GM21737 (cell line): ENCODE data around the gene YWHAH.
"Not testable (repeated sequence)": the region's sequence is repeated elsewhere in the genome, so short reads cannot be mapped to it uniquely, and the experiment has no call there.

Experiments used
- ATAC-seq: cut with Tn5 transposase; IDR thresholded peaks from one replicate; pipeline ENCODE4 v1.9.1; 2021; ENCODE audit warnings: mild to moderate bottlenecking, moderate library complexity; ENCODE audit not compliant: unreplicated experiment

YWHAH gene

DNA sequence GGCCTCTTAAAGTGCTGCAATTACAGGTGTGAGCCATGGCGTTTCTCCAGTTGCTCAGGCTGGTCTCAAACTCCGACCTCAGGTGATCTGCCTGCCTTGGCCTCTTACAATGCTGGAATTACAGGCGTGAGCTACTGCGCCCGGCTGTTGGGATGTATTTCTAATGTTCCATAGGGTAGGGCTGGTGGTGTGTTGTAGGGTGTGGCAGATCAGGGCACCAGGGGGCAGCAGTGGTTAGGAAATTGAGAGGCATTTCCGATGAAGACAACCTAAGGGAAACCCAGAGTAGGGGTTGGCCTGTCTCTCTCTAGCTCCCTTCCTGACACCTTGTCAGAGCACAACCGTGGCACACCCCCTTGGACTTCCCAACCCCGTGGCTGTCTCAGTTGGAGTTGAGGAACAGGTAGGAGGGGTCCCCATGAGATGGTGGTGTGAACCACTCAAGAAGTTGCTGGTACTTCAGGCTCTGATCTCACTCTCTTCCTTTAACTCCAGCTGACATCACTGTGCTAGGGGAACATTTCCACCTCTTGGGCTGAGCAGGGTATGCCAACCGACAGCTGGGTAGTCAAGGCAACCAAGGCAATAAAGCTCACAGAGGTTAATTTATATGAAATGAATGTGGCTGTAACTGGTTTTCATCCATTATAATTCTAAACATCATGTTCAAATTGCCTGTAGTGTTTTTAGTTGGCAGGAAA lies 33.0 kb downstream of the YWHAH start:
- ATAC-seq: no peak

GRCh38 chr22:31977939-31978338 lies 33.6 kb downstream of the YWHAH start:
- no peak for ATAC-seq

DNA sequence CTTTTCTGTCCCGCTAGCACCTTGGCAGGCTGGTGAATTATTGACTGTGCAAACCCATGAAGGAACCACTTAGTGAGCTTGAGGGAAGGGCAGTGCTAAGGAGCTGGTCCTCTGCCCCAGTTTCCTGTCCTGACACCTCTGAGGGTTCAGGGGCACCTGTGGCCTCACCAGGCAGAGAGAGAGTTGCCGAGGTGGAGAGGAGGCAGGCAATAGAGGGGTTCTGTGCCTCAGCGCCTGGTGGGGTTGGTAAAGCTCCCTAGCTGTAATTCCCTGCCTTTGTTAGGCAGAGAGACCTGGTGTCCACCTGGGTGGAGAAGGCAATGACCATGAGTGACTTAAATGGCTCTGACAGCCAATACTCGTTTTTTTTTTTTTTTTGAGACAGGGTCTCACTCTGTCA lies 36.3 kb downstream of the YWHAH start:
- ATAC-seq: no peak

- not testable (repeated sequence) for ATAC-seq
Measured at GRCh38 chr22:31981976-31982375, 37.6 kb downstream of the YWHAH start.

DNA sequence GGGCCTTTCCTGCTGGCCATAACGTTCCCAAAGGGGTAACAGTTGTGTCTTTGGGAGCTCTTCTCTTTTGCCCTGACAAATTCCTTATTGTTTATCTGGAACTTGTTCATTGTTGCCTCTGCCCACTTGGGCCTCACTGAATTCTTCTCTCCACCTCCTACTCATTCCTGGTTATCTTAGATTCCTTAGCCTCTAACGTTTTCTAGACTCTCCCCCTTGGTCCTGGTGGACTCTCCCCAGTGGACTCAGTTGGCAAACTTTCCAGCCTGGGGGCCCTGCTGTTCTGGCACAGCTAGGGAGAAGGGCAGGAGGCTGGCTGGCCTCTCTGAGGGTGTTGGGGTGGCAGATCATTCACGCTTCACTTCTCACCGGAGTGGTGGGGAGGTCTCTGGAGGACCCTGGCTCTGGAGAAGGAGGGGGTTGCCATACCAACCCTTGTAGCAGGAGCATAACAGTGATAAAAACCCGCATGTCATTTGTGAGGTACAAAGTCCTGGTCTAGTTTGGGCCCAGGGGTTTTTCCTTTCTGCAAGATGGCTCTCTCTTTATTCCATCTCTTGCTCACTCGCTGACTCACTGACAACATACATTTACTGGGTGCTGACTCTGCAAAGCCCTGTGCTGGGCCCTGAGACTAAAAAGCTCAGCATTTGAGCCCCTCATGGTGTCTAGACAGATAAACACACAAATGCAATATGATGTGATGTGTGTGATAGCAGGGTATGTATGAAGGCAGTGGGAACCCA lies 39.7 kb downstream of the YWHAH start:
- ATAC-seq: no peak

DNA sequence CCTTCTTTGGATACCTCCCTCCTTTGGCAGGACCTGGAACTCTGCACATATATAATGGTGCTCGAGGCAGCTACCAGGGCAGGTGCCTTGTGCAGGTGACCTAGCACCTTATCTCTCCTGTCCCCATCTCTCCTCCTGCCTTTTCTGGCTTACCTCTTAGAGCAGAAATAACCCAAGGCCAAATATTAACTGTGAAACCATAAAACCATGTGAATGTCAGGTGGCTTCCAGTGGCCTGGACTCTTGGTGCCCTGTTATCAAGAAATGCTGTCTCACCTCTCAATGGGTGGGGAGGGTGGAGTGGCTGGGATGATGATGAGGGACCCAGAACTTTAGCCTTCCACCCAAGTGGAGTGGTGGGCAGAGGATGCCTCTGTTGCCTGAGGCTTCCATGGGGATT lies 42.9 kb downstream of the YWHAH start:
- ATAC-seq: no peak

GRCh38 chr22:31991102-31991839 lies 46.9 kb downstream of the YWHAH start:
- ATAC-seq: no peak

DNA sequence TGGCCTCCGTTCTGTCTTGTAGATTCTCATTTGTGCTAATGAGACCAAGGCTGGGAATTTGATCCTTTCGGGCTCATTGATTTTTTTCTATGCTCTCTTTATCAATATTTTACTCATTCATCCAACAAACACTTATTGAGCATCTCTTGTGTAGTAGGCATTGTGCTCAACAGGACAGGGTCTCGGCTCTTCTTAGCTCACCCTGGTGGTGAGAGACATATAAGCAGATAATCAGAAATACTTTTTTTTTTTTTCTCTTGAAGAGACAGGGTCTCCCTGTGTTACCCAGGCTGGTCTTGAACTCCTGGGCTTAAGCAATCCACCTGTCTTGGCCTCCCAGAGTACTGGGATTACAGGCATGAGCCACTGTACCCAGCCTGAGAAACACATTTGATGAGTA lies 50.7 kb downstream of the YWHAH start:
- ATAC-seq: no peak

GRCh38 chr22:31995807-31996206 lies 51.5 kb downstream of the YWHAH start:
- no peak for ATAC-seq

DNA sequence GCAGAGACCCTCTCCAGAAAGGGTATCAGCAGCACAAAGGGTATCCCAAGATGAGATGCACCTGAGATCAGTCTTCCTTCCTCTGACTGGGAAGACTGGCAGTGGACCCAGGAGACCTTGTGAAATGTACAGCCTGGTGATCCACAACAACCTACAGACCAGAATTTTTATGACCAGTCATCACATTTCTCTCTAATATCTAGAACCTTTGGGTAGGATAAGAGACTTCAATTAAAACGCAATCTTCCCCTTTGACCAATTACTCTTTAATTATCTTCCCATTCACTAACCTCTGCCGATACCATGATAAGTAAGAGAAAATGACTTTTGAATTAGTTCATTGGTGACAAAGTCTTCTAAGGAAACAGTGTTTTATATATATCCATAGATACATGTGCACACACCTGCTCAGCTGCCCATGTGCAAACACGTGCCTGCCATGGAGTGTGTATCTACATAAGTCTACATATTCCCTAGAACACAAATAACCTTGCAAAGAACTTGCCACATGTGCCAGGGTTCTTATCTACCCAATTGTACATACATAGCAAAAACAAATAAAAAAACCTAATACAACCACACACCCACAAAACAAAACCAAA lies 54.5 kb downstream of the YWHAH start:
- ATAC-seq: no peak

GRCh38 chr22:32000181-32000580 lies 55.8 kb downstream of the YWHAH start:
- ATAC-seq: no peak

DNA sequence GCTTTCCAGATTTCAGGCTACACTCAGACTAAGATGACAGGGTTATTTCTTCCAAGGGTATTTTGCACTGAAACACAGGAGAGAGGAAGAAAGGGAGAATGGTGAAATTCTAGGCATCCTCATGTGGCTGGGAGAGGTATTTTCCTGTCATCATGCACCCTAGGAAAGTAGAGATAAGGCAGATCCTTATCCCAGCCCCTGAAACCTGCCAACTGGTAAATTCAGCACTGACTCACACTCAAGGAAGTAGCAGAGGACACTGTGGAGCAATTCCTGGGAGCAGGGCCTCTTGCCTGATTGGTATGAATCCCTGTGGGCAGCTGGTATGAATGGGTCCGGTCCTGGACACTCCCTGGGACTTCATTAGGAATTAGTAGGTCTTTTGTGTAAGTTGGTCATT lies 61.1 kb downstream of the YWHAH start:
- no peak for ATAC-seq
